Stimulated activated CD8-positive, alpha-beta memory T cell treated with anti-CD3 and anti-CD28 coated beads, Interleukin-15, amount 100 ng/mL, for 4 hours (primary cell): ENCODE data around the gene RAMP2.
"Not testable (repeated sequence)": the region's sequence is repeated elsewhere in the genome, so short reads cannot be mapped to it uniquely, and the experiment has no call there.

Experiments used
- DNase-seq, 2 donors: peaks; one replicate each; pipeline ENCODE4 v3.0.0-alpha.2; 2020; ENCODE audit warnings: low read depth in 2 of 2

RAMP2 gene

GRCh38 chr17:42768006-42768405 is 7.0 kb downstream of the RAMP2 start:
- DNase-seq = not testable (repeated sequence)

- DNase-seq = not testable (repeated sequence)
Observed at GRCh38 chr17:42769964-42770363, 8.9 kb downstream of the RAMP2 start.

GRCh38 chr17:42772945-42773289 is 11.9 kb downstream of the RAMP2 start:
- no peak for DNase-seq

GRCh38 chr17:42773290-42774035 is 12.4 kb downstream of the RAMP2 start, which contains the start of gene VPS25:
TSS of gene VPS25 (plus strand) at chr17:42773449. CDS start at chr17:42773476, 27 bp downstream.
- peak; percentile 49 to 51 for DNase-seq

GRCh38 chr17:42774066-42774745 is 13.2 kb downstream of the RAMP2 start:
- DNase-seq = no peak

GRCh38 chr17:42775534-42776098 is 14.6 kb downstream of the RAMP2 start:
- DNase-seq = no peak

- no peak for DNase-seq
Observed at GRCh38 chr17:42778570-42778969, 17.5 kb downstream of the RAMP2 start.

- DNase-seq = no peak
Observed at GRCh38 chr17:42779304-42779935, 18.4 kb downstream of the RAMP2 start.

GRCh38 chr17:42779936-42780850 is 19.2 kb downstream of the RAMP2 start, which contains the start of gene WNK4:
TSS of gene WNK4 (plus strand) at chr17:42780610. CDS start at chr17:42780699, 89 bp downstream.
- DNase-seq = no peak

- DNase-seq = no peak
Observed at GRCh38 chr17:42780851-42781638, 20.0 kb downstream of the RAMP2 start.

- DNase-seq = no peak
Observed at GRCh38 chr17:42781639-42782165, 20.7 kb downstream of the RAMP2 start.

GRCh38 chr17:42782166-42783061 is 21.4 kb downstream of the RAMP2 start:
- no peak for DNase-seq

GRCh38 chr17:42783062-42783790 is 22.2 kb downstream of the RAMP2 start:
- no peak for DNase-seq

GRCh38 chr17:42783791-42784138 is 22.7 kb downstream of the RAMP2 start:
- DNase-seq = no peak

GRCh38 chr17:42784409-42784808 is 23.4 kb downstream of the RAMP2 start:
- DNase-seq = no peak

- DNase-seq = no peak
Observed at GRCh38 chr17:42784811-42785592, 24.0 kb downstream of the RAMP2 start.

GRCh38 chr17:42787266-42787665 is 26.2 kb downstream of the RAMP2 start:
- no peak for DNase-seq

GRCh38 chr17:42791948-42792347 is 30.9 kb downstream of the RAMP2 start:
- DNase-seq = no peak
